OCI-LY1 (cell line): ENCODE data around the gene PDZRN3.

Experiments used
- CTCF ChIP-seq: fragments of 200-600 bp; sonication (generic), shearing (Covaris generic); IDR thresholded peaks from 2 replicates; pipeline ENCODE4 v1.5.1; 2017; ENCODE audit warnings: mild to moderate bottlenecking, antibody characterized with exemption, low read length, moderate library complexity, mixed read lengths
- EZH2 ChIP-seq: fragments of 200-600 bp; sonication (generic), shearing (Covaris generic); IDR thresholded peaks from 2 replicates; pipeline ENCODE4 v1.8.0; 2017; ENCODE audit warnings: borderline replicate concordance, mixed run types, mild to moderate bottlenecking, antibody characterized with exemption, low read length, moderate library complexity, mixed read lengths

- TF ChIP-seq CTCF (no peak), EZH2 (no peak)
Measured at GRCh38 chr3:73623346-73623745, 1.4 kb downstream of the PDZRN3 start.
